Endothelial cell of hepatic sinusoid (primary cell): ENCODE results near the gene TMUB2.
"Not testable (repeated sequence)": the region's sequence is repeated elsewhere in the genome, so short reads cannot be mapped to it uniquely, and the experiment has no call there.

Experiments
- in situ Hi-C: cut with HindIII; loops from 2 replicates; pipeline ENCODE4 v1.10.0; 2017; ENCODE audit warnings: low sequenced_read_pairs

TMUB2 gene

GRCh38 chr17:44216694-44217093, 29.9 kb downstream of the TMUB2 start:
- in situ Hi-C loops: loop anchor here (25.0 kb wide), 1 partner anchor 421 kb away; no protein-coding TSS in a partner anchor

GRCh38 chr17:44217738-44218343, 31.1 kb downstream of the TMUB2 start:
- in situ Hi-C loops: loop anchor here (25.0 kb wide), 1 partner anchor 419 kb away; no protein-coding TSS in a partner anchor

GRCh38 chr17:44218344-44219107, 31.8 kb downstream of the TMUB2 start:
- in situ Hi-C loops: loop anchor here (25.0 kb wide), 1 partner anchor 419 kb away; no protein-coding TSS in a partner anchor

GRCh38 chr17:44219108-44219615, 32.4 kb downstream of the TMUB2 start:
- in situ Hi-C loops: loop anchor here (25.0 kb wide), 1 partner anchor 418 kb away; no protein-coding TSS in a partner anchor

GRCh38 chr17:44219616-44220212, 32.9 kb downstream of the TMUB2 start, which contains the start of gene UBTF:
TSS of gene UBTF (minus strand) at chr17:44219675. CDS start at chr17:44218229, 1,446 bp downstream.
- in situ Hi-C loops: loop anchor here (5.0 to 25.0 kb wide), 2 partner anchors 53 to 418 kb away; no protein-coding TSS in a partner anchor

- in situ Hi-C loops: loop anchor here (5.0 to 25.0 kb wide), 2 partner anchors 52 to 417 kb away; no protein-coding TSS in a partner anchor
Measured at GRCh38 chr17:44220213-44221083, 33.7 kb downstream of the TMUB2 start.

GRCh38 chr17:44221084-44221861, 34.5 kb downstream of the TMUB2 start:
- in situ Hi-C loops: loop anchor here (5.0 to 25.0 kb wide), 2 partner anchors 51 to 416 kb away; no protein-coding TSS in a partner anchor

- in situ Hi-C loops: loop anchor here (5.0 to 25.0 kb wide), 2 partner anchors 51 to 416 kb away; no protein-coding TSS in a partner anchor
Measured at GRCh38 chr17:44221862-44222111, 35.0 kb downstream of the TMUB2 start.

- in situ Hi-C loops: loop anchor here (5.0 to 25.0 kb wide), 2 partner anchors 50 to 415 kb away; no protein-coding TSS in a partner anchor
Measured at GRCh38 chr17:44222112-44222869, 35.5 kb downstream of the TMUB2 start.

GRCh38 chr17:44223541-44224071, 36.8 kb downstream of the TMUB2 start:
- in situ Hi-C loops: loop anchor here (5.0 to 25.0 kb wide), 2 partner anchors 49 to 414 kb away; no protein-coding TSS in a partner anchor

- in situ Hi-C loops: no loop called here
Measured at GRCh38 chr17:44229090-44229489, 42.3 kb downstream of the TMUB2 start.

GRCh38 chr17:44230140-44230539, 43.4 kb downstream of the TMUB2 start:
- in situ Hi-C loops: no loop called here

- in situ Hi-C loops: no loop called here
Measured at GRCh38 chr17:44232061-44232460, 45.3 kb downstream of the TMUB2 start.

GRCh38 chr17:44233582-44233981, 46.8 kb downstream of the TMUB2 start:
- in situ Hi-C loops: no loop called here

GRCh38 chr17:44235583-44235936, 48.8 kb downstream of the TMUB2 start:
- in situ Hi-C loops: no loop called here

GRCh38 chr17:44236444-44236991, 49.7 kb downstream of the TMUB2 start:
- in situ Hi-C loops: no loop called here

- in situ Hi-C loops: not testable (repeated sequence)
Measured at GRCh38 chr17:44237886-44238285, 51.1 kb downstream of the TMUB2 start.

- in situ Hi-C loops: no loop called here
Measured at GRCh38 chr17:44241106-44241624, 54.4 kb downstream of the TMUB2 start.
